Ascending aorta (tissue), 2 donors: ENCODE results near the gene CHD5. TPM values are rescaled to one million over a fixed set of nuclear protein-coding genes. Genes with fewer than 3 reads are reported as not detected.

ENCODE experiments used
- DNase-seq, 2 donors: peaks; one replicate each; pipeline ENCODE4 v3.0.0-alpha.2; 2019; ENCODE audit warnings: low spot score in 2 of 2
- H3K27ac ChIP-seq, 2 donors: fragments of 200-600 bp; sonication (generic); one replicate each; pipeline ENCODE4 v1.5.1; 2016 to 2017; ENCODE audit warnings: mild to moderate bottlenecking in 1 of 2
- H3K27me3 ChIP-seq: fragments of 200-600 bp; sonication (generic); one replicate; pipeline ENCODE4 v1.5.1; 2017
- H3K36me3 ChIP-seq, 2 donors: fragments of 200-600 bp; sonication (generic); one replicate each; pipeline ENCODE4 v1.5.1; 2016
- H3K4me1 ChIP-seq, 2 donors: fragments of 200-600 bp; sonication (generic); one replicate each; pipeline ENCODE4 v1.5.1; 2016 to 2017; ENCODE audit warnings: mild to moderate bottlenecking in 1 of 2
- H3K4me3 ChIP-seq, 2 donors: fragments of 200-600 bp; sonication (generic); one replicate each; pipeline ENCODE4 v1.5.1; 2016 to 2017; ENCODE audit warnings: mild to moderate bottlenecking in 1 of 2
- H3K9me3 ChIP-seq, 2 donors: fragments of 200-600 bp; sonication (generic); one replicate each; pipeline ENCODE4 v1.5.1; 2016
- intact Hi-C: fragments of 100-400 bp; cut with DNase I; formaldehyde crosslinking; loops from one replicate; pipeline ENCODE4 v1.15.1; 2023
- total RNA-seq: library from RNA; depleted of rRNA; stranded (reverse); fragments of >200 nt; gene quantifications from one replicate; pipeline ENCODE4 v1.1.0, GENCODE V29; 2016
- TF ChIP-seq, protein P1 (sequence below), 3 experiments: fragments of 200-600 bp in 2 of 3; fragments of 450-650 bp in 1 of 3; sonication (generic) in 2 of 3; IDR thresholded peaks; one replicate each; pipeline ENCODE4 v1.5.1; 2016 to 2019; ENCODE audit warnings: antibody characterized with exemption in 3 of 3, mild to moderate bottlenecking in 1 of 3, moderate library complexity in 1 of 3

The CHD5 gene
- total RNA-seq, 1 donor from 2014 or later = 4.0 TPM

DNA sequence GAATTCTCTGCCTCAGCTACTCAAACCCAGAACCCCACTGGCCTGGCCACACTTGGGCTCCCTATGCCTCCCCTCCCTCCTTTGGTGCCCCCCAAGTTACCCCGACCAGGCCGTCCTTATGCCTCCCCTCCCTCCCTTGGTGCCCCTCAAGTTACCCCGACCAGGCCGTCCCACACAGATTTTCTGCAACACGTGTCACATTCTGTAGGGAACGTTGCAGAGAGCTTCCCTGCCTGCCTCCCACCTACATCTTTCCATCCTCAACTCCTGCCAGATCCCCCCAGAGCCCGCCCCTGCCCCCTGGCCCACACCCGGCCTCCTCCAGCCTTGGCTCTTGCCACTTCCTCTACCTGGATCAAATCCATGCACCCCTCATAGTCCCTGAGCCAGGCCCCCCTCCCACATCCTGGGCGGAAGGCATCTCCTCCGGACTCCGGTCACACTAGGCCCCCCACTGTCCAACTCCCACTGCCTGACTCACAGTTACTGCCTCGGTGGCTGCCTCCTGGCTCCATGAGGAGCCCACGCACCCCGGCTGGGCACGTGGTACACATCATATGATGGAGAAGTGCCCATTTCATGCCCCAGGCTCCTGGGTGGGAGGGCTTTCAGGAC lies 93.3 kb downstream of the CHD5 start:
- H3K9me3 ChIP-seq = no peaks in the 10 kb centered on the region
- no peak overlapping the region for H3K27ac ChIP-seq
- H3K4me3 ChIP-seq = no peak overlapping the region
- intact Hi-C loops = no loop called here
- TF ChIP-seq, protein P1, sequence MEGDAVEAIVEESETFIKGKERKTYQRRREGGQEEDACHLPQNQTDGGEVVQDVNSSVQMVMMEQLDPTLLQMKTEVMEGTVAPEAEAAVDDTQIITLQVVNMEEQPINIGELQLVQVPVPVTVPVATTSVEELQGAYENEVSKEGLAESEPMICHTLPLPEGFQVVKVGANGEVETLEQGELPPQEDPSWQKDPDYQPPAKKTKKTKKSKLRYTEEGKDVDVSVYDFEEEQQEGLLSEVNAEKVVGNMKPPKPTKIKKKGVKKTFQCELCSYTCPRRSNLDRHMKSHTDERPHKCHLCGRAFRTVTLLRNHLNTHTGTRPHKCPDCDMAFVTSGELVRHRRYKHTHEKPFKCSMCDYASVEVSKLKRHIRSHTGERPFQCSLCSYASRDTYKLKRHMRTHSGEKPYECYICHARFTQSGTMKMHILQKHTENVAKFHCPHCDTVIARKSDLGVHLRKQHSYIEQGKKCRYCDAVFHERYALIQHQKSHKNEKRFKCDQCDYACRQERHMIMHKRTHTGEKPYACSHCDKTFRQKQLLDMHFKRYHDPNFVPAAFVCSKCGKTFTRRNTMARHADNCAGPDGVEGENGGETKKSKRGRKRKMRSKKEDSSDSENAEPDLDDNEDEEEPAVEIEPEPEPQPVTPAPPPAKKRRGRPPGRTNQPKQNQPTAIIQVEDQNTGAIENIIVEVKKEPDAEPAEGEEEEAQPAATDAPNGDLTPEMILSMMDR (IDR thresholded peaks at IDR 0.05) = no peak
- no peaks in the 10 kb centered on the region for H3K36me3 ChIP-seq
- no peaks in the 10 kb centered on the region for H3K27me3 ChIP-seq
- H3K4me1 ChIP-seq = no peaks in the 10 kb centered on the region
- DNase-seq = no peak

DNA sequence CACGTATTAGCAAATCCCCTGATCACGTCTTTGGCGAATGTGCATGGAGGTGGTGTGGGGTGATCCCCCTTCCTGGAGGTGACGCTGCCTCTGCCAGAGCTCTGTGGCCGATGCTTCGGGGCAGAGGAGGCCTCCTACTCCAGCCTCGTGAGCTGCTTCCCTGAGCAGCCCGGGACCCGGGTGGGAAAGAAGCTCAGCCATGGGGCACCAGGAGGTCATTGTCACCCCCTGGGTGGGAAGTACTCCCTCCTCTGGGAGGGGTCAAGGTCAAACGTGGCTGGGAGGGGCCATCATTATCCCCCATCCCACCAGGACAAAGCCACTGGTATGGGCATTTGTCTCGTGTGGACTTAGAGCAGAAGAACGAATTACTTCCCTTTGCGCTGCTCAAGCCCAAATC lies 93.8 kb downstream of the CHD5 start:
- Histone ChIP-seq H3K9me3 (no peaks in the 10 kb centered on the region), H3K4me1 (no peaks in the 10 kb centered on the region), H3K27ac (no peak overlapping the region), H3K4me3 (no peak overlapping the region), H3K36me3 (no peaks in the 10 kb centered on the region), H3K27me3 (no peaks in the 10 kb centered on the region)
- intact Hi-C loops = no loop called here
- DNase-seq = no peak
- TF ChIP-seq, protein P1 (IDR thresholded peaks at IDR 0.05) = no peak

DNA sequence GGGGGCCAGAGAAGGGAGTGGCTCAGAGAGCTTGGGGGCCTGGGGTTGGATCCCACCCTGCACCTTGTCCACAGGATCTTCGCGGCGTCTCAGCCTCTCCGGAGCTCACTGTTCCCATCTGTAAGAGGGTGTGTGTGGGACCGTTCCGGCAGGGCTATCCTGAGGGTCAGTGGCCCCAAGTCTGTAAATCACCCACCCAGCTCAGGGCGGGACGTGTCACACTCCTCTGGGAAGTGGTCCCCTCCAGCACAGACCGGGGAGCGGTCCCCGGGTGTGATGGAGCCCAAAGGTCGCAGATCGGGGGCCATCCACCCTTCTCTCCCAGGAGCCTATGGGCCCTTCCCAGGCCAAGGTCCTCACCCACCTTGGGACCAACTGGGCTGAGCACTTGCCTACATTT lies 94.5 kb downstream of the CHD5 start:
- Histone ChIP-seq H3K36me3 (no peaks in the 10 kb centered on the region), H3K4me3 (no peak overlapping the region), H3K27me3 (no peaks in the 10 kb centered on the region), H3K9me3 (no peaks in the 10 kb centered on the region), H3K27ac (no peak overlapping the region), H3K4me1 (no peaks in the 10 kb centered on the region)
- DNase-seq = no peak
- TF ChIP-seq, protein P1 (IDR thresholded peaks at IDR 0.05) = no peak
- intact Hi-C loops = no loop called here

DNA sequence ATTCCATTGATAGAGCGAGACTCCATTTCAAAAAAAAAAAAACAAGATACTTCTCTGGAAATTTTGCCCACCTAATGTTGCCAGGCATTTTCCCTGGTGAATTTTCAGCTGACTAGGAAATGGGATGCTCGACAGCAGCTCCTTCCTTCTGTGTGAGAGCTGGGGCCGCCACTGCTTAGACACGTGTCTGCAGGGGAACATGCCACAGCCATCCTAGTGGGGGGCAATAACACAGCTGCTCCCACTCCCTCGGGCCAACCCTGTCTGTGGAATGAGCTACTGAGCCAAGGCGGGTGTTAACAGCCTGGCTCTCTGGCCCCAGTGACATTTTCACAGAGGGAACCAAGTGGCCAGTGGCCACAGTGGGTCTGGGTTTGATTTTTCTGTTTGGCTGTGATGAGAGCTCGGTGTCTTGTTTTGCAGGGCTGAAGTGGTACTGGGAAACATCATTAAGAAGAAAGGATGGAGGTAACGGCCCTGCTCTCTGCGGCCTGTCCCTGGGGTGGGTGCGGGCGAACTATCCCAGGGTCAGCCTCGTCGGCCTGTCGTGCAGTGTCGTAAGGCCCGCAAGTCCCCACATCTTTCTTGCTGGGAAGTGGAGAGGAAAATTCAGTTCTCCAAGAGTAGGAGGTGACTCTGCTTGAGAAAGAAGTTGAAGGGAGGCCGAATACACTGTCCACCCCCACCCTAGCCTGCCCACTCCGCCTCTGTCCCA lies 95.2 kb downstream of the CHD5 start:
- TF ChIP-seq, protein P1 (IDR thresholded peaks at IDR 0.05) = no peak
- no peak overlapping the region for H3K4me3 ChIP-seq
- no peak overlapping the region for H3K27ac ChIP-seq
- intact Hi-C loops = no loop called here
- no peaks in the 10 kb centered on the region for H3K4me1 ChIP-seq
- DNase-seq = no peak
- H3K9me3 ChIP-seq = no peaks in the 10 kb centered on the region
- no peaks in the 10 kb centered on the region for H3K27me3 ChIP-seq
- no peaks in the 10 kb centered on the region for H3K36me3 ChIP-seq

DNA sequence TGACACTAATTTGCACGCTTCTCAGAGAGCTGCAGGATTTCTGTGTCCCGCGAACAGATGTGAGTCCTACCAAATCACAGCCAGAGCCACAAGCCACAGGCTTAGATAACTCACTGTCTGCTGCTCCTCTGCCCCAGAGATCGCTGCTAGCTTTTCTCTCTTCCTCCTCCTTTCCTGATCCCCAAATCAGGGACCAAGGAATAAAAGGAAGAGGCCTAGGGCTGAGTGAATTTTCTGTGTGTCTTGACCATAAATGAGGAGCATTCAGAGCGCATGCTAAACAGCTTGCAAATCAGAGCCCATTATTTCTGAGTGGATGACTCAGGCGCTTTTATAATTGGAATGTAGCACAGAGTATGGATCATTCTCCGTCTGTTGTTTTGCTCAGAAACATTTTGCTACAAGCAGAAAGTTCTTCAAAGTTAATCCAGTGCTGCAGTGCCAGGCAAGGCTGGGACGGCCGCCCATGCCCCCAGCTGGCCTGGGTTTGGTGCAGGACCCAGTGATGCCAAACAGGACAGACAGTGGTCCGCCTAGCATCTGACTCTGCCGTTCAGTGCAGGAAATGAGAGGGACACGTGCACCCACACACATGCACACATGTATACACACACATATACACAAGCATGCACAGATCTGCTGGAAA lies 96.2 kb downstream of the CHD5 start:
- H3K27ac ChIP-seq = no peak overlapping the region
- DNase-seq = no peak
- no peaks in the 10 kb centered on the region for H3K27me3 ChIP-seq
- no peaks in the 10 kb centered on the region for H3K36me3 ChIP-seq
- H3K4me3 ChIP-seq = no peak overlapping the region
- no peaks in the 10 kb centered on the region for H3K9me3 ChIP-seq
- no peaks in the 10 kb centered on the region for H3K4me1 ChIP-seq
- intact Hi-C loops = no loop called here
- TF ChIP-seq, protein P1 (IDR thresholded peaks at IDR 0.05) = no peak
